ENCODE results near the gene SEC23B. TPM values are rescaled to one million over a fixed set of nuclear protein-coding genes. Genes with fewer than 3 reads are reported as not detected.

Gene SEC23B
- total and polyA plus RNA-seq, 2 of the 13 experiments (the other 11 are each of a cell fraction or from before 2014, with no cell fraction given): 114 to 120 TPM

DNA sequence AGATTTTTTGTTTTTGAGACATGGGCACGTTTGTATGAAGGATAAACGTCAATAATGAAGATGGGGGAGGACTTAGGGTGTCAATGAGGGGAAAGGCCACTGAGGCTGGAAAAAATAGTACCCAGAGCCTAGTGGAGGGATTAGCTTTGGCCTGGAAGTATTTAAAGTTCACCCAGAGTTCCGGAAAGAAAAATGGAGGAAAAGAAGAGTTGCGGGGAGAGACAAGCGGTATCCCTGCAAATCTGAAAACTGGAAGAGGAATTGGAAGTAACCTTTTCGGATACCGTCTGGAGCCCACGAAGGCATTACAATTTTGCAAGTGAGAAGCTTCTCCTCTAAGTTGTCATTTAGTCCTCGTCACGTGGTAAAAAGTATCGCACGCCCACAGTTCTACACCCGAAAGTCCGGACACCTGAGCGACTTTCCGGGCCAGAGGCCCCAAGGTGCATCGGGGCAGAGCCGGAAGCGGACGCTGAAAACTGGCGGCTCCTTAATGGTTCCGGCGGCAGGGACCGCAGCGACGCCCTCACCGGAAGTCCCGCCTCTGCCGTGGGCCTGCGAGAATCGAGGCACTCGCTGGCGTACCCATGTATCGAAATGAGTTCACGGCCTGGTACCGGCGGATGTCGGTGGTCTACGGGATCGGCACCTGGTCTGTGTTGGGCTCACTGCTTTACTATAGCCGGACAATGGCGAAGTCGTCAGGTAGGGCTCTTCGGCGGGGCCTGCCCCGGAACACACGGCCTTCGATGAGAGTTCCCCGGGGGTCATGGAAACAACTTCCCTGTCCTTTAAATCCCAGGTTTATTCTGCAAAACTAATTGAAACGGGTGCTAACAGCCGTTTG lies 59.4 kb downstream of the SEC23B start, which contains the start of gene SMIM26 (continued):
- TF ChIP-seq, protein P1, sequence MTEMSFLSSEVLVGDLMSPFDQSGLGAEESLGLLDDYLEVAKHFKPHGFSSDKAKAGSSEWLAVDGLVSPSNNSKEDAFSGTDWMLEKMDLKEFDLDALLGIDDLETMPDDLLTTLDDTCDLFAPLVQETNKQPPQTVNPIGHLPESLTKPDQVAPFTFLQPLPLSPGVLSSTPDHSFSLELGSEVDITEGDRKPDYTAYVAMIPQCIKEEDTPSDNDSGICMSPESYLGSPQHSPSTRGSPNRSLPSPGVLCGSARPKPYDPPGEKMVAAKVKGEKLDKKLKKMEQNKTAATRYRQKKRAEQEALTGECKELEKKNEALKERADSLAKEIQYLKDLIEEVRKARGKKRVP (CRISPR knock-in tag; IDR thresholded peaks at IDR 0.05): peak; percentile 54 to 77; a peak in 3 of 4 replicates
- TF ChIP-seq ZNF572 (CRISPR knock-in tag; IDR thresholded peaks at IDR 0.05): no peak
- TF ChIP-seq, protein P2, sequence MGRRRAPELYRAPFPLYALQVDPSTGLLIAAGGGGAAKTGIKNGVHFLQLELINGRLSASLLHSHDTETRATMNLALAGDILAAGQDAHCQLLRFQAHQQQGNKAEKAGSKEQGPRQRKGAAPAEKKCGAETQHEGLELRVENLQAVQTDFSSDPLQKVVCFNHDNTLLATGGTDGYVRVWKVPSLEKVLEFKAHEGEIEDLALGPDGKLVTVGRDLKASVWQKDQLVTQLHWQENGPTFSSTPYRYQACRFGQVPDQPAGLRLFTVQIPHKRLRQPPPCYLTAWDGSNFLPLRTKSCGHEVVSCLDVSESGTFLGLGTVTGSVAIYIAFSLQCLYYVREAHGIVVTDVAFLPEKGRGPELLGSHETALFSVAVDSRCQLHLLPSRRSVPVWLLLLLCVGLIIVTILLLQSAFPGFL (CRISPR knock-in tag; IDR thresholded peaks at IDR 0.05): no peak
- TF ChIP-seq ZNF205 (CRISPR knock-in tag; IDR thresholded peaks at IDR 0.05): peak; percentile 86
- TF ChIP-seq SSRP1 (CRISPR knock-in tag; IDR thresholded peaks at IDR 0.05): no peak
- TF ChIP-seq SATB2 (CRISPR knock-in tag; IDR thresholded peaks at IDR 0.05): no peak
- no peak for TF ChIP-seq MAFF (IDR thresholded peaks at IDR 0.05; ENCODE audit: low read depth, low read length)
- TF ChIP-seq RBAK (CRISPR knock-in tag; IDR thresholded peaks at IDR 0.05): no peak
- peak; percentile 51; the same call in 1 of the 2 replicates for TF ChIP-seq SRF (IDR thresholded peaks at IDR 0.05; ENCODE audit: low read depth, low read length)
- peak; percentile 90; the same call in 2 of the 3 replicates for TF ChIP-seq MXI1 (IDR thresholded peaks at IDR 0.05; ENCODE audit: borderline replicate concordance, low read depth, low read length)
- TF ChIP-seq MTA1 (CRISPR knock-in tag; IDR thresholded peaks at IDR 0.05; ENCODE audit: borderline replicate concordance): peak; percentile 86; the same call in 1 of the 2 replicates
- TF ChIP-seq MAFG (CRISPR knock-in tag; IDR thresholded peaks at IDR 0.05): no peak
- TF ChIP-seq RNF2 (conservative IDR thresholded peaks at IDR 0.05; ENCODE audit: low read depth): peak; percentile 75; the same call in 1 of the 2 replicates
- TF ChIP-seq MBNL3 (CRISPR knock-in tag; conservative IDR thresholded peaks at IDR 0.05): no peak
- peak; percentile 73 for TF ChIP-seq AGO1 (IDR thresholded peaks at IDR 0.05; ENCODE audit: low read depth, low read length, poor library complexity, severe bottlenecking)
- TF ChIP-seq ATM (IDR thresholded peaks at IDR 0.05; ENCODE audit: borderline replicate concordance): no peak
- TF ChIP-seq SMAD3 (CRISPR knock-in tag; IDR thresholded peaks at IDR 0.05): peak; percentile 74
- TF ChIP-seq ZNF354B (CRISPR knock-in tag; IDR thresholded peaks at IDR 0.05): no peak
- TF ChIP-seq FOXA3 (CRISPR knock-in tag; IDR thresholded peaks at IDR 0.05): peak; percentile 66; the same call in 1 of the 2 replicates
- no peak for TF ChIP-seq ZNF234 (CRISPR knock-in tag; conservative IDR thresholded peaks at IDR 0.05)
- TF ChIP-seq XRCC5 (optimal IDR thresholded peaks at IDR 0.05; ENCODE audit: low read length): peak; percentile 97
- peak; percentile 93 for TF ChIP-seq IKZF4 (CRISPR knock-in tag; IDR thresholded peaks at IDR 0.05; ENCODE audit: borderline replicate concordance, low read depth, not compliant biosample characterization)
- TF ChIP-seq, protein P3, sequence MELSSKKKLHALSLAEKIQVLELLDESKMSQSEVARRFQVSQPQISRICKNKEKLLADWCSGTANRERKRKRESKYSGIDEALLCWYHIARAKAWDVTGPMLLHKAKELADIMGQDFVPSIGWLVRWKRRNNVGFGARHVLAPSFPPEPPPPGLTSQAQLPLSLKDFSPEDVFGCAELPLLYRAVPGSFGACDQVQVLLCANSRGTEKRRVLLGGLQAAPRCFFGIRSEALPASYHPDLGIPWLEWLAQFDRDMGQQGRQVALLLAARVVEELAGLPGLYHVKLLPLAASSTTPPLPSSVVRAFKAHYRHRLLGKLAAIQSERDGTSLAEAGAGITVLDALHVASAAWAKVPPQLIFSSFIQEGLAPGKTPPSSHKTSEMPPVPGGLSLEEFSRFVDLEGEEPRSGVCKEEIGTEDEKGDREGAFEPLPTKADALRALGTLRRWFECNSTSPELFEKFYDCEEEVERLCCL (CRISPR knock-in tag; IDR thresholded peaks at IDR 0.05; ENCODE audit: borderline replicate concordance): 0 out of 2 replicates have a peak, but pooled peaks have one; percentile 76
- TF ChIP-seq, protein P4, sequence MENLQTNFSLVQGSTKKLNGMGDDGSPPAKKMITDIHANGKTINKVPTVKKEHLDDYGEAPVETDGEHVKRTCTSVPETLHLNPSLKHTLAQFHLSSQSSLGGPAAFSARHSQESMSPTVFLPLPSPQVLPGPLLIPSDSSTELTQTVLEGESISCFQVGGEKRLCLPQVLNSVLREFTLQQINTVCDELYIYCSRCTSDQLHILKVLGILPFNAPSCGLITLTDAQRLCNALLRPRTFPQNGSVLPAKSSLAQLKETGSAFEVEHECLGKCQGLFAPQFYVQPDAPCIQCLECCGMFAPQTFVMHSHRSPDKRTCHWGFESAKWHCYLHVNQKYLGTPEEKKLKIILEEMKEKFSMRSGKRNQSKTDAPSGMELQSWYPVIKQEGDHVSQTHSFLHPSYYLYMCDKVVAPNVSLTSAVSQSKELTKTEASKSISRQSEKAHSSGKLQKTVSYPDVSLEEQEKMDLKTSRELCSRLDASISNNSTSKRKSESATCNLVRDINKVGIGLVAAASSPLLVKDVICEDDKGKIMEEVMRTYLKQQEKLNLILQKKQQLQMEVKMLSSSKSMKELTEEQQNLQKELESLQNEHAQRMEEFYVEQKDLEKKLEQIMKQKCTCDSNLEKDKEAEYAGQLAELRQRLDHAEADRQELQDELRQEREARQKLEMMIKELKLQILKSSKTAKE (CRISPR knock-in tag; IDR thresholded peaks at IDR 0.05; ENCODE audit: borderline replicate concordance): peak; percentile 27; the same call in 1 of the 2 replicates
